H9 (cell line): ENCODE results near the gene KCNAB3. TPM values are rescaled to one million over a fixed set of nuclear protein-coding genes. Genes with fewer than 3 reads are reported as not detected.

Source experiments
- DNase-seq: peaks from one replicate; pipeline ENCODE4 v3.0.0-alpha.2; 2017
- H2AFZ ChIP-seq: one replicate; pipeline ENCODE4 v1.6.1; 2013; ENCODE audit warnings: mild to moderate bottlenecking, low read length, control low read depth, moderate library complexity
- H2AK5ac ChIP-seq: 2 replicates; pipeline ENCODE4 v1.6.1; 2013; ENCODE audit warnings: low read length, control low read depth, mixed read lengths; ENCODE audit not compliant: insufficient read length
- H2BK120ac ChIP-seq: one replicate; pipeline ENCODE4 v1.6.1; 2013; ENCODE audit warnings: low read depth, mild to moderate bottlenecking, low read length, control low read depth, inconsistent platforms; ENCODE audit not compliant: poor library complexity, severe bottlenecking
- H2BK12ac ChIP-seq: 2 replicates; pipeline ENCODE4 v1.6.1; 2013; ENCODE audit warnings: low read length, control low read depth, mixed read lengths, low read depth; ENCODE audit not compliant: insufficient read length
- H2BK15ac ChIP-seq: 2 replicates; pipeline ENCODE4 v1.6.1; 2013; ENCODE audit warnings: low read depth, low read length, control low read depth
- H2BK20ac ChIP-seq: one replicate; pipeline ENCODE4 v1.6.1; 2013; ENCODE audit warnings: low read depth, mild to moderate bottlenecking, low read length, control low read depth, inconsistent platforms; ENCODE audit not compliant: poor library complexity, severe bottlenecking
- H2BK5ac ChIP-seq: 2 replicates; pipeline ENCODE4 v1.6.1; 2013; ENCODE audit warnings: low read length, control low read depth, mixed read lengths; ENCODE audit not compliant: insufficient read length
- H3K14ac ChIP-seq: 2 replicates; pipeline ENCODE4 v1.6.1; 2013; ENCODE audit warnings: low read length, control low read depth; ENCODE audit not compliant: insufficient read depth
- H3K18ac ChIP-seq: 2 replicates; pipeline ENCODE4 v1.6.1; 2013; ENCODE audit warnings: low read depth, mild to moderate bottlenecking, mixed read lengths, low read length, control low read depth; ENCODE audit not compliant: insufficient read length
- H3K23ac ChIP-seq: 2 replicates; pipeline ENCODE4 v1.6.1; 2013; ENCODE audit warnings: low read length, control low read depth, mixed read lengths, low read depth; ENCODE audit not compliant: insufficient read length
- H3K23me2 ChIP-seq: 2 replicates; pipeline ENCODE4 v1.6.1; 2013; ENCODE audit warnings: low read depth, mild to moderate bottlenecking, mixed read lengths, low read length, control low read depth; ENCODE audit not compliant: insufficient read length, poor library complexity, severe bottlenecking
- H3K27ac ChIP-seq: 2 replicates; pipeline ENCODE4 v1.5.1; 2013; ENCODE audit warnings: low read length, control low read depth, mixed read lengths, low read depth; ENCODE audit not compliant: insufficient read length
- H3K27me3 ChIP-seq: 2 replicates; pipeline ENCODE4 v1.6.1; 2013; ENCODE audit warnings: low read length, control low read depth, inconsistent platforms; ENCODE audit not compliant: insufficient read depth
- H3K4ac ChIP-seq: 2 replicates; pipeline ENCODE4 v1.6.1; 2013; ENCODE audit warnings: low read depth, mild to moderate bottlenecking, control low read depth, inconsistent platforms, low read length, moderate library complexity
- H3K4me1 ChIP-seq: 2 replicates; pipeline ENCODE4 v1.6.1; 2013; ENCODE audit warnings: low read length, control low read depth, inconsistent platforms; ENCODE audit not compliant: insufficient read depth
- H3K4me2 ChIP-seq: 2 replicates; pipeline ENCODE4 v1.6.1; 2013; ENCODE audit warnings: low read length, control low read depth, mixed read lengths; ENCODE audit not compliant: insufficient read length, insufficient read depth
- H3K56ac ChIP-seq: 2 replicates; pipeline ENCODE4 v1.6.1; 2013; ENCODE audit warnings: low read depth, mild to moderate bottlenecking, mixed read lengths, low read length, control low read depth; ENCODE audit not compliant: insufficient read length
- H3K79me1 ChIP-seq: 2 replicates; pipeline ENCODE4 v1.6.1; 2013; ENCODE audit warnings: low read depth, mild to moderate bottlenecking, moderate library complexity, low read length, control low read depth, inconsistent platforms; ENCODE audit not compliant: insufficient read depth, poor library complexity, severe bottlenecking
- H3K79me2 ChIP-seq: 2 replicates; pipeline ENCODE4 v1.6.1; 2013; ENCODE audit warnings: low read length, control low read depth, inconsistent platforms; ENCODE audit not compliant: insufficient read depth
- H3K9ac ChIP-seq: 2 replicates; pipeline ENCODE4 v1.6.1; 2013; ENCODE audit warnings: low read length, control low read depth, mixed read lengths; ENCODE audit not compliant: insufficient read length; ENCODE audit errors: extremely low read depth
- H3K9me3 ChIP-seq: one replicate; pipeline ENCODE4 v1.6.1; 2013; ENCODE audit warnings: low read depth, low read length, inconsistent platforms; ENCODE audit not compliant: control insufficient read depth
- H3T11ph ChIP-seq: one replicate; pipeline ENCODE4 v1.6.1; 2013; ENCODE audit warnings: mild to moderate bottlenecking, low read length, control low read depth, inconsistent platforms
- H4K20me1 ChIP-seq: one replicate; pipeline ENCODE4 v1.6.1; 2013; ENCODE audit not compliant: control insufficient read depth, insufficient read length, insufficient read depth
- H4K5ac ChIP-seq: 2 replicates; pipeline ENCODE4 v1.6.1; 2013; ENCODE audit warnings: low read depth, mild to moderate bottlenecking, mixed read lengths, low read length, control low read depth; ENCODE audit not compliant: insufficient read length
- H4K8ac ChIP-seq: replicated peaks from 2 replicates; pipeline ENCODE4 v1.6.1; 2013; ENCODE audit warnings: low read length, control low read depth, mixed read lengths, low read depth; ENCODE audit not compliant: insufficient read length
- H4K91ac ChIP-seq: 2 replicates; pipeline ENCODE4 v1.6.1; 2013; ENCODE audit warnings: low read depth, mild to moderate bottlenecking, moderate library complexity, mixed read lengths, low read length, control low read depth; ENCODE audit not compliant: insufficient read length
- H3K27ac Mint-ChIP-seq, 3 experiments: 2 replicates in 2 of 3; 3 replicates in 1 of 3; pipeline ENCODE4 v1.8.0; 2020 to 2021; ENCODE audit warnings: mixed read lengths in 3 of 3, mild to moderate bottlenecking in 1 of 3, moderate library complexity in 1 of 3
- H3K27me3 Mint-ChIP-seq: 2 replicates; pipeline ENCODE4 v1.8.0; 2021; ENCODE audit warnings: low read depth, mild to moderate bottlenecking, moderate library complexity, mixed read lengths
- H3K36me3 Mint-ChIP-seq, 3 experiments: 2 replicates in 2 of 3; 3 replicates in 1 of 3; pipeline ENCODE4 v1.8.0; 2020 to 2021; ENCODE audit warnings: low read depth in 3 of 3, mixed read lengths in 3 of 3; ENCODE audit not compliant: insufficient read depth in 1 of 3
- H3K4me1 Mint-ChIP-seq, 2 experiments: 2 replicates each; pipeline ENCODE4 v1.8.0; 2020; ENCODE audit warnings: mixed read lengths in 2 of 2
- H3K4me3 Mint-ChIP-seq, 2 experiments: 2 replicates in 1 of 2; 3 replicates in 1 of 2; pipeline ENCODE4 v1.8.0; 2020 to 2021; ENCODE audit warnings: mild to moderate bottlenecking in 2 of 2, mixed read lengths in 2 of 2, moderate library complexity in 1 of 2
- H3K9me3 Mint-ChIP-seq, 2 experiments: 2 replicates in 1 of 2; 3 replicates in 1 of 2; pipeline ENCODE4 v1.8.0; 2020; ENCODE audit warnings: mild to moderate bottlenecking in 2 of 2, mixed read lengths in 2 of 2, moderate library complexity in 1 of 2
- WGBS: extraction: QIAGEN DNeasy Blood & Tissue Kit; methylation state at CpG from one replicate; pipeline ENCODE4 v1.1.7; 2013; ENCODE audit warnings: missing lambda C conversion rate, low lambda C conversion rate, mixed read lengths; ENCODE audit not compliant: insufficient read length; ENCODE audit errors: extremely low coverage; 5-methylcytosine and 5-hydroxymethylcytosine counted together
- total RNA-seq: library from RNA; stranded (reverse); gene quantifications from 2 replicates; pipeline ENCODE4 v1.2.1, GENCODE V29; 2021
- TF ChIP-seq, protein P1 (sequence below): fragments of 200-600 bp; sonication (generic); conservative IDR thresholded peaks from 3 replicates; pipeline ENCODE4 v1.8.0; 2021; ENCODE audit warnings: antibody characterized with exemption, mild to moderate bottlenecking

Gene KCNAB3
- total RNA-seq, 1 experiment from 2014 or later = 6.4 TPM

DNA sequence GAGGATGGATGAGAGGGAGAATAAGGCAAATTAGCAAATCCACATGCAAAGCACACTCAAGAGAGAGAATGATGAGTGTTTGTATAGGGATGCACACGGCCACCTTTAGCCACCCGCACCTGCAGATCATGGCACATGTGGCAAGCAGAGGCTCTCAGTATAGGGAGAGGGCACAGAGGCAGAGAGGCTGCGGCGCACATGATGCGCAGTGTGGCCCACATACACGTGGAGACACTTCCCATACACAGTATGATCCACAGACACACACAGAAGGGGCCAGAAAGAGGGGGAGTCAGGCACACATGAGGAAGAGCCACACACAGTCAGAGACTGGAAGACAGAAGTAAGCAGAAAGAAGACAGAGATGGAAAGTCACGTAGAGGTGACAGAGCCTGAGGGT, 47.6 kb downstream of the KCNAB3 start:
- Histone ChIP-seq H3K9ac (no peak overlapping the region), H3K27me3 (no peaks in the 10 kb centered on the region; the same call in 1 of the 2 replicates)
- H3K4me3 Mint-ChIP-seq = no peak overlapping the region

More for the DNA sequence above, 47.6 kb downstream of the KCNAB3 start:
- no peak overlapping the region for H3T11ph ChIP-seq
- H2AFZ ChIP-seq = no peak overlapping the region
- H3K4ac ChIP-seq = no peak overlapping the region
- H4K5ac ChIP-seq = no peak overlapping the region
- no peak overlapping the region for H3K4me2 ChIP-seq
- H4K20me1 ChIP-seq = no peaks in the 10 kb centered on the region
- H2BK5ac ChIP-seq = no peak overlapping the region
- H3K4me1 Mint-ChIP-seq = peaks cover 0 to 3% of the 10 kb centered on the region in 2 experiments; a peak in 3 of 4 replicates
- no peak overlapping the region for H4K91ac ChIP-seq
- H3K4me1 ChIP-seq = no peaks in the 10 kb centered on the region
- no CpG with 5 or more reads among the region's 7 CpGs for WGBS
- H3K36me3 Mint-ChIP-seq = peaks cover 0 to 4% (median 0%) of the 10 kb centered on the region in 3 experiments; a peak in 1 of 7 replicates
- no peak overlapping the region for H3K14ac ChIP-seq
- H3K23me2 ChIP-seq = peaks cover 17% of the 10 kb centered on the region
- no peaks in the 10 kb centered on the region for H3K9me3 ChIP-seq
- H3K18ac ChIP-seq = no peak overlapping the region
- no peak overlapping the region for H3K27ac ChIP-seq
- no peak overlapping the region for H3K56ac ChIP-seq
- H3K23ac ChIP-seq = no peak overlapping the region
- H3K27me3 Mint-ChIP-seq = no peaks in the 10 kb centered on the region; the same call in none of the 2 replicates
- DNase-seq = peak; percentile 27
- no peak overlapping the region for H2BK12ac ChIP-seq
- no peak overlapping the region for H4K8ac ChIP-seq
- H2BK20ac ChIP-seq = no peak overlapping the region
- H3K79me1 ChIP-seq = no peaks in the 10 kb centered on the region
- no peak overlapping the region for H2AK5ac ChIP-seq
- H3K79me2 ChIP-seq = no peaks in the 10 kb centered on the region
- H2BK15ac ChIP-seq = no peak overlapping the region
- H2BK120ac ChIP-seq = no peak overlapping the region
- TF ChIP-seq, protein P1, sequence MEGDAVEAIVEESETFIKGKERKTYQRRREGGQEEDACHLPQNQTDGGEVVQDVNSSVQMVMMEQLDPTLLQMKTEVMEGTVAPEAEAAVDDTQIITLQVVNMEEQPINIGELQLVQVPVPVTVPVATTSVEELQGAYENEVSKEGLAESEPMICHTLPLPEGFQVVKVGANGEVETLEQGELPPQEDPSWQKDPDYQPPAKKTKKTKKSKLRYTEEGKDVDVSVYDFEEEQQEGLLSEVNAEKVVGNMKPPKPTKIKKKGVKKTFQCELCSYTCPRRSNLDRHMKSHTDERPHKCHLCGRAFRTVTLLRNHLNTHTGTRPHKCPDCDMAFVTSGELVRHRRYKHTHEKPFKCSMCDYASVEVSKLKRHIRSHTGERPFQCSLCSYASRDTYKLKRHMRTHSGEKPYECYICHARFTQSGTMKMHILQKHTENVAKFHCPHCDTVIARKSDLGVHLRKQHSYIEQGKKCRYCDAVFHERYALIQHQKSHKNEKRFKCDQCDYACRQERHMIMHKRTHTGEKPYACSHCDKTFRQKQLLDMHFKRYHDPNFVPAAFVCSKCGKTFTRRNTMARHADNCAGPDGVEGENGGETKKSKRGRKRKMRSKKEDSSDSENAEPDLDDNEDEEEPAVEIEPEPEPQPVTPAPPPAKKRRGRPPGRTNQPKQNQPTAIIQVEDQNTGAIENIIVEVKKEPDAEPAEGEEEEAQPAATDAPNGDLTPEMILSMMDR = no peak
- no peaks in the 10 kb centered on the region for H3K9me3 Mint-ChIP-seq
- H3K27ac Mint-ChIP-seq = no peak overlapping the region
